ENCODE results near the gene FKBP10. TPM values are rescaled to one million over a fixed set of nuclear protein-coding genes. Genes with fewer than 3 reads are reported as not detected.

FKBP10 gene
- total and polyA plus RNA-seq, 10 of the 15 experiments (the other 5 are each of a cell fraction or from before 2014, with no cell fraction given), result 0.02 to 4.7 (median 1.8) TPM

- ChIA-PET CTCF (interaction anchor here (0.7 to 4.4 kb wide), 4 partner anchors 10 to 62 kb away, joined by 3 to 25 read pairs (median 14); partner anchors contain the start of gene JUP), SMC1A (ENCODE audit: uncharacterized antibody, unreplicated experiment) (interaction anchor here (2.5 kb wide), 1 partner anchor 62 kb away, joined by 9 read pairs; no protein-coding TSS in a partner anchor), POLR2A (no interaction called here), RAD21 (ENCODE audit: unreplicated experiment) (interaction anchor here (0.6 to 2.7 kb wide), 3 partner anchors 62 to 68 kb away, joined by 3 to 12 read pairs (median 4); no protein-coding TSS in a partner anchor)
- intact Hi-C loops (cut with micrococcal nuclease; ENCODE audit: unreplicated experiment) (no loop called here), in situ Hi-C loops (cut with MboI) (no loop called here)
- H3K4me1 ChIP-seq (ENCODE audit: control insufficient read depth, insufficient read depth, low read length), result no peaks in the 10 kb centered on the region
- H3K27me3 ChIP-seq (replicated peaks in 1 of 2; ENCODE audit: control insufficient read depth in 2 of 2, insufficient read depth in 2 of 2, low read length in 1 of 2), result no peaks in the 10 kb centered on the region
- ATAC-seq (no peak), FAIRE-seq (no peak), DNase-seq (ENCODE audit: low read depth, low spot score) (no peak)
- H2AFZ ChIP-seq (ENCODE audit: control insufficient read depth, low read depth, low read length), result no peak overlapping the region
- no TSS peak for BruUV-seq (replicated peaks)
- H3K36me3 ChIP-seq (ENCODE audit: control insufficient read depth in 2 of 2, insufficient read depth in 2 of 2, low read length in 1 of 2), result no peaks in the 10 kb centered on the region
- WGBS (ENCODE audit: insufficient coverage, insufficient replicate concordance, low lambda C conversion rate, missing lambda C conversion rate), result 61% methylated on average over 8 of the region's 8 CpGs
- H4K20me1 ChIP-seq (ENCODE audit: control insufficient read depth, insufficient read depth), result no peaks in the 10 kb centered on the region
- no peak overlapping the region for H3K4me3 ChIP-seq
- H3K9me3 ChIP-seq (replicated peaks; ENCODE audit: control insufficient read depth, insufficient read depth, low read length), result no peaks in the 10 kb centered on the region
- H3K79me2 ChIP-seq (ENCODE audit: control insufficient read depth, insufficient read depth, low read length), result no peaks in the 10 kb centered on the region
- no peak for TF ChIP-seq E2F8 (IDR thresholded peaks at IDR 0.05; ENCODE audit: low read depth, partially characterized antibody)
- no peak for TF ChIP-seq GATAD2B (conservative IDR thresholded peaks at IDR 0.05; ENCODE audit: low read depth)
- TF ChIP-seq IRF5 (IDR thresholded peaks at IDR 0.05; ENCODE audit: borderline replicate concordance), result no peak
- no peak for TF ChIP-seq MYC (IDR thresholded peaks at IDR 0.05; ENCODE audit: insufficient read depth, insufficient read length, insufficient replicate concordance, low read length, severe bottlenecking)
- TF ChIP-seq IRF3 (IDR thresholded peaks at IDR 0.05), result no peak
- TF ChIP-seq TARDBP (IDR thresholded peaks at IDR 0.05; ENCODE audit: borderline replicate concordance), result no peak
- TF ChIP-seq WRNIP1 (IDR thresholded peaks at IDR 0.05; ENCODE audit: borderline replicate concordance, low read depth, low read length), result no peak
- no peak for TF ChIP-seq TBL1XR1 (IDR thresholded peaks at IDR 0.05; ENCODE audit: low read depth, low read length)
- no peak for TF ChIP-seq NBN (IDR thresholded peaks at IDR 0.05)
- TF ChIP-seq HSF1 (IDR thresholded peaks at IDR 0.05; ENCODE audit: low read depth, low read length), result no peak
- no peak for TF ChIP-seq RBBP5 (conservative IDR thresholded peaks at IDR 0.05)
- no peak for TF ChIP-seq MYB (IDR thresholded peaks at IDR 0.05; ENCODE audit: borderline replicate concordance, low read depth, low read length)
- H3K27ac ChIP-seq (ENCODE audit: control insufficient read depth, insufficient read depth), result no peak overlapping the region
- no peak overlapping the region for H3K4me2 ChIP-seq (ENCODE audit: control insufficient read depth, insufficient read depth)
- H3K9ac ChIP-seq (ENCODE audit: control insufficient read depth, insufficient read depth, low read length), result no peak overlapping the region
Observed at GRCh38 chr17:41799366-41799765, 13.4 kb upstream of the FKBP10 start.

Data from GM12878 (cell line).